Activated CD4-positive, alpha-beta T cell treated with anti-CD3 and anti-CD28 coated beads for 36 hours (primary cell): ENCODE measurements around the gene UBQLN3. TPM values are rescaled to one million over a fixed set of nuclear protein-coding genes. Genes with fewer than 3 reads are reported as not detected.

Experiments used
- ATAC-seq: fragments of 200-7000 bp; cut with Tn5 transposase; one replicate; pipeline ENCODE4 v1.10.0; 2021; ENCODE audit warnings: mild to moderate bottlenecking, moderate library complexity
- CTCF ChIA-PET: fragments of 350-600 bp; sonication (Branson Sonifier 250); formaldehyde crosslinking; loops from one replicate; lab custom pipeline; 2021; ENCODE audit warnings: antibody characterized with exemption; lab: Charles Lee
- POLR2A ChIA-PET: fragments of 350-600 bp; sonication (Branson Sonifier 250); formaldehyde crosslinking; loops from one replicate; lab custom pipeline; 2021; ENCODE audit warnings: antibody characterized with exemption, inconsistent platforms; lab: Charles Lee
- DNase-seq: peaks from one replicate; pipeline ENCODE4 v3.0.0-alpha.2; 2020
- H3K27ac Mint-ChIP-seq: one replicate; pipeline ENCODE4 v1.8.0; 2021; ENCODE audit warnings: mixed read lengths
- H3K27me3 Mint-ChIP-seq: one replicate; pipeline ENCODE4 v1.8.0; 2021; ENCODE audit warnings: mixed read lengths
- H3K36me3 Mint-ChIP-seq: one replicate; pipeline ENCODE4 v1.8.0; 2021; ENCODE audit warnings: low read depth, mixed read lengths
- H3K4me1 Mint-ChIP-seq: one replicate; pipeline ENCODE4 v1.8.0; 2021; ENCODE audit warnings: mixed read lengths
- H3K4me3 Mint-ChIP-seq: one replicate; pipeline ENCODE4 v1.8.0; 2021; ENCODE audit warnings: mild to moderate bottlenecking, moderate library complexity, mixed read lengths
- H3K9me3 Mint-ChIP-seq: one replicate; pipeline ENCODE4 v1.8.0; 2021; ENCODE audit warnings: low read depth, mixed read lengths
- intact Hi-C, 2 experiments: fragments of 100-400 bp; cut with DNase I in 1 of 2; cut with micrococcal nuclease in 1 of 2; formaldehyde crosslinking; loops; one replicate each; pipeline versions ENCODE4 v1.14.2 to v1.15.1; 2022 to 2024; cut with DNase I, micrococcal nuclease
- total RNA-seq, 2 experiments: library from RNA; stranded (reverse); gene quantifications; one replicate each; pipeline ENCODE4 v1.2.3, GENCODE V29; 2021

Gene UBQLN3
- total RNA-seq, 2 experiments from 2014 or later = not detected

- H3K27ac Mint-ChIP-seq = no peak overlapping the region
- H3K27me3 Mint-ChIP-seq = peaks cover 17% of the 10 kb centered on the region
- CTCF ChIA-PET = interaction anchor here (1.5 kb wide), 1 partner anchor 14 kb away, joined by 3 read pairs; no protein-coding TSS in a partner anchor
- H3K9me3 Mint-ChIP-seq = no peaks in the 10 kb centered on the region
- no peak for DNase-seq
- POLR2A ChIA-PET = no interaction called here
- no peak overlapping the region for H3K4me3 Mint-ChIP-seq
- intact Hi-C loops = no loop called here
- no peaks in the 10 kb centered on the region for H3K36me3 Mint-ChIP-seq
- H3K4me1 Mint-ChIP-seq = no peaks in the 10 kb centered on the region
- no peak for ATAC-seq
Measured at GRCh38 chr11:5473921-5474320, 35.8 kb downstream of the UBQLN3 start.

GRCh38 chr11:5467527-5467926 lies 42.2 kb downstream of the UBQLN3 start:
- no peak overlapping the region for H3K4me3 Mint-ChIP-seq
- H3K27me3 Mint-ChIP-seq = peaks cover 13% of the 10 kb centered on the region
- H3K9me3 Mint-ChIP-seq = no peaks in the 10 kb centered on the region
- DNase-seq (no peak), ATAC-seq (no peak)
- intact Hi-C loops = no loop called here
- no peaks in the 10 kb centered on the region for H3K36me3 Mint-ChIP-seq
- CTCF ChIA-PET = no interaction called here
- no peaks in the 10 kb centered on the region for H3K4me1 Mint-ChIP-seq
- POLR2A ChIA-PET = no interaction called here
- H3K27ac Mint-ChIP-seq = no peak overlapping the region

- no peaks in the 10 kb centered on the region for H3K9me3 Mint-ChIP-seq
- no peaks in the 10 kb centered on the region for H3K4me1 Mint-ChIP-seq
- H3K4me3 Mint-ChIP-seq = no peak overlapping the region
- no peaks in the 10 kb centered on the region for H3K36me3 Mint-ChIP-seq
- POLR2A ChIA-PET = no interaction called here
- H3K27ac Mint-ChIP-seq = no peak overlapping the region
- CTCF ChIA-PET = interaction anchor here (0.5 to 1.9 kb wide), 4 partner anchors 12 to 850 kb away, joined by 3 to 6 read pairs (median 3); no protein-coding TSS in a partner anchor
- H3K27me3 Mint-ChIP-seq = no peaks in the 10 kb centered on the region
- DNase-seq (no peak), ATAC-seq (no peak)
- intact Hi-C loops = no loop called here
Measured at GRCh38 chr11:5460983-5461621, 48.7 kb downstream of the UBQLN3 start.

Other genes with a start within 250 kb of the UBQLN3 start
- not detected for gene HBE1, start 240.0 kb downstream of the UBQLN3 start, total RNA-seq
- not detected for gene OR51B4, start 208.0 kb downstream of the UBQLN3 start, total RNA-seq
- gene OR51B2, start 185.7 kb downstream of the UBQLN3 start, total RNA-seq = not detected
- gene OR51B5, start 166.4 kb downstream of the UBQLN3 start, total RNA-seq = not detected
- not detected for gene OR51B6, start 158.4 kb downstream of the UBQLN3 start, total RNA-seq
- not detected for gene OR51M1, start 126.1 kb downstream of the UBQLN3 start, total RNA-seq
- gene OR51Q1, start 87.8 kb downstream of the UBQLN3 start, total RNA-seq = not detected
- gene OR51I1, start 68.4 kb downstream of the UBQLN3 start, total RNA-seq = not detected
- not detected for gene OR51I2, start 60.6 kb downstream of the UBQLN3 start, total RNA-seq
- not detected for gene OR52D1, start 21.3 kb downstream of the UBQLN3 start, total RNA-seq
- gene UBQLNL, start 6.7 kb upstream of the UBQLN3 start, total RNA-seq = under 1 TPM; 0.11 to 0.14 TPM
- gene OR52H1, start 38.6 kb upstream of the UBQLN3 start, total RNA-seq = not detected
- not detected for gene OR52B6, start 70.9 kb upstream of the UBQLN3 start, total RNA-seq
- under 1 TPM; 0.75 to 0.76 TPM for gene TRIM6, start 86.7 kb upstream of the UBQLN3 start, total RNA-seq
- 10 to 100 TPM; 10.4 to 11.8 TPM for gene TRIM34, start 115.0 kb upstream of the UBQLN3 start, total RNA-seq
- 10 to 100 TPM; 16.4 to 17.9 TPM for gene TRIM5, start 175.1 kb upstream of the UBQLN3 start, total RNA-seq
- 100 to 1,000 TPM in 1 of 2 experiments, 10 to 100 TPM in 1; 73.4 to 101 TPM for gene TRIM22, start 179.8 kb upstream of the UBQLN3 start, total RNA-seq
- under 1 TPM; 0.14 to 0.16 TPM for gene OR56B1, start 226.5 kb upstream of the UBQLN3 start, total RNA-seq
- gene OR52N4, start 244.3 kb upstream of the UBQLN3 start, total RNA-seq = under 1 TPM; 0.23 to 0.70 TPM